Measurements from ENCODE around the gene KIAA1614.

The KIAA1614 gene

GRCh38 chr1:180951836-180952656, 39.3 kb downstream of the KIAA1614 start:
- ATAC-seq, result no peak
- TF ChIP-seq, protein P1, sequence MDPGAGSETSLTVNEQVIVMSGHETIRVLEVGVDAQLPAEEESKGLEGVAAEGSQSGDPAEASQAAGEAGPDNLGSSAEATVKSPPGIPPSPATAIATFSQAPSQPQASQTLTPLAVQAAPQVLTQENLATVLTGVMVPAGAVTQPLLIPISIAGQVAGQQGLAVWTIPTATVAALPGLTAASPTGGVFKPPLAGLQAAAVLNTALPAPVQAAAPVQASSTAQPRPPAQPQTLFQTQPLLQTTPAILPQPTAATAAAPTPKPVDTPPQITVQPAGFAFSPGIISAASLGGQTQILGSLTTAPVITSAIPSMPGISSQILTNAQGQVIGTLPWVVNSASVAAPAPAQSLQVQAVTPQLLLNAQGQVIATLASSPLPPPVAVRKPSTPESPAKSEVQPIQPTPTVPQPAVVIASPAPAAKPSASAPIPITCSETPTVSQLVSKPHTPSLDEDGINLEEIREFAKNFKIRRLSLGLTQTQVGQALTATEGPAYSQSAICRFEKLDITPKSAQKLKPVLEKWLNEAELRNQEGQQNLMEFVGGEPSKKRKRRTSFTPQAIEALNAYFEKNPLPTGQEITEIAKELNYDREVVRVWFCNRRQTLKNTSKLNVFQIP (CRISPR knock-in tag; IDR thresholded peaks at IDR 0.05; ENCODE audit: borderline replicate concordance, low read depth), result no peak
- no peak for TF ChIP-seq ISL1 (CRISPR knock-in tag; IDR thresholded peaks at IDR 0.05)
- TF ChIP-seq TCF4 (CRISPR knock-in tag; IDR thresholded peaks at IDR 0.05; ENCODE audit: borderline replicate concordance), result no peak
- no peak for TF ChIP-seq ARNTL (CRISPR knock-in tag; IDR thresholded peaks at IDR 0.05; ENCODE audit: borderline replicate concordance, low read depth)
- no peak for TF ChIP-seq ZFP30 (CRISPR knock-in tag; IDR thresholded peaks at IDR 0.05)
- TF ChIP-seq PPARA (CRISPR knock-in tag; IDR thresholded peaks at IDR 0.05; ENCODE audit: borderline replicate concordance), result no peak
- TF ChIP-seq BACH2 (CRISPR knock-in tag; IDR thresholded peaks at IDR 0.05; ENCODE audit: borderline replicate concordance), result no peak
- TF ChIP-seq SNAI2 (CRISPR knock-in tag; IDR thresholded peaks at IDR 0.05), result no peak
- TF ChIP-seq OSR1 (CRISPR knock-in tag; IDR thresholded peaks at IDR 0.05), result no peak
- no peak for TF ChIP-seq GLIS3 (CRISPR knock-in tag; IDR thresholded peaks at IDR 0.05)
- no peak for TF ChIP-seq CSRNP3 (CRISPR knock-in tag; IDR thresholded peaks at IDR 0.05)

- TF ChIP-seq BACH2 (CRISPR knock-in tag; IDR thresholded peaks at IDR 0.05; ENCODE audit: borderline replicate concordance) (no peak), GLIS3 (CRISPR knock-in tag; IDR thresholded peaks at IDR 0.05) (no peak), ARNTL (CRISPR knock-in tag; IDR thresholded peaks at IDR 0.05; ENCODE audit: borderline replicate concordance, low read depth) (no peak), PPARA (CRISPR knock-in tag; IDR thresholded peaks at IDR 0.05; ENCODE audit: borderline replicate concordance) (no peak), ZFP30 (CRISPR knock-in tag; IDR thresholded peaks at IDR 0.05) (no peak), ZC3H10 (CRISPR knock-in tag; IDR thresholded peaks at IDR 0.05) (no peak), RARB (CRISPR knock-in tag; IDR thresholded peaks at IDR 0.05) (no peak), ZNF565 (CRISPR knock-in tag; conservative IDR thresholded peaks at IDR 0.05; ENCODE audit: low read depth) (no peak), ZFP3 (CRISPR knock-in tag; IDR thresholded peaks at IDR 0.05) (no peak), TCF4 (CRISPR knock-in tag; IDR thresholded peaks at IDR 0.05; ENCODE audit: borderline replicate concordance) (no peak), ZNF8 (CRISPR knock-in tag; IDR thresholded peaks at IDR 0.05) (no peak), CSDC2 (CRISPR knock-in tag; IDR thresholded peaks at IDR 0.05) (no peak), TOX (CRISPR knock-in tag; IDR thresholded peaks at IDR 0.05; ENCODE audit: borderline replicate concordance) (no peak), ESRRG (CRISPR knock-in tag; IDR thresholded peaks at IDR 0.05) (no peak), SNAI2 (CRISPR knock-in tag; IDR thresholded peaks at IDR 0.05) (no peak), OSR1 (CRISPR knock-in tag; IDR thresholded peaks at IDR 0.05) (no peak), ZNF70 (CRISPR knock-in tag; IDR thresholded peaks at IDR 0.05) (no peak)
- TF ChIP-seq, protein P2, sequence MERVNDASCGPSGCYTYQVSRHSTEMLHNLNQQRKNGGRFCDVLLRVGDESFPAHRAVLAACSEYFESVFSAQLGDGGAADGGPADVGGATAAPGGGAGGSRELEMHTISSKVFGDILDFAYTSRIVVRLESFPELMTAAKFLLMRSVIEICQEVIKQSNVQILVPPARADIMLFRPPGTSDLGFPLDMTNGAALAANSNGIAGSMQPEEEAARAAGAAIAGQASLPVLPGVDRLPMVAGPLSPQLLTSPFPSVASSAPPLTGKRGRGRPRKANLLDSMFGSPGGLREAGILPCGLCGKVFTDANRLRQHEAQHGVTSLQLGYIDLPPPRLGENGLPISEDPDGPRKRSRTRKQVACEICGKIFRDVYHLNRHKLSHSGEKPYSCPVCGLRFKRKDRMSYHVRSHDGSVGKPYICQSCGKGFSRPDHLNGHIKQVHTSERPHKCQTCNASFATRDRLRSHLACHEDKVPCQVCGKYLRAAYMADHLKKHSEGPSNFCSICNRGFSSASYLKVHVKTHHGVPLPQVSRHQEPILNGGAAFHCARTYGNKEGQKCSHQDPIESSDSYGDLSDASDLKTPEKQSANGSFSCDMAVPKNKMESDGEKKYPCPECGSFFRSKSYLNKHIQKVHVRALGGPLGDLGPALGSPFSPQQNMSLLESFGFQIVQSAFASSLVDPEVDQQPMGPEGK (CRISPR knock-in tag; IDR thresholded peaks at IDR 0.05; ENCODE audit: borderline replicate concordance), result no peak
- TF ChIP-seq, protein P1 (CRISPR knock-in tag; IDR thresholded peaks at IDR 0.05; ENCODE audit: borderline replicate concordance, low read depth), result no peak
- no peak for ATAC-seq
Observed at GRCh38 chr1:180952657-180953013, 39.9 kb downstream of the KIAA1614 start.

DNA sequence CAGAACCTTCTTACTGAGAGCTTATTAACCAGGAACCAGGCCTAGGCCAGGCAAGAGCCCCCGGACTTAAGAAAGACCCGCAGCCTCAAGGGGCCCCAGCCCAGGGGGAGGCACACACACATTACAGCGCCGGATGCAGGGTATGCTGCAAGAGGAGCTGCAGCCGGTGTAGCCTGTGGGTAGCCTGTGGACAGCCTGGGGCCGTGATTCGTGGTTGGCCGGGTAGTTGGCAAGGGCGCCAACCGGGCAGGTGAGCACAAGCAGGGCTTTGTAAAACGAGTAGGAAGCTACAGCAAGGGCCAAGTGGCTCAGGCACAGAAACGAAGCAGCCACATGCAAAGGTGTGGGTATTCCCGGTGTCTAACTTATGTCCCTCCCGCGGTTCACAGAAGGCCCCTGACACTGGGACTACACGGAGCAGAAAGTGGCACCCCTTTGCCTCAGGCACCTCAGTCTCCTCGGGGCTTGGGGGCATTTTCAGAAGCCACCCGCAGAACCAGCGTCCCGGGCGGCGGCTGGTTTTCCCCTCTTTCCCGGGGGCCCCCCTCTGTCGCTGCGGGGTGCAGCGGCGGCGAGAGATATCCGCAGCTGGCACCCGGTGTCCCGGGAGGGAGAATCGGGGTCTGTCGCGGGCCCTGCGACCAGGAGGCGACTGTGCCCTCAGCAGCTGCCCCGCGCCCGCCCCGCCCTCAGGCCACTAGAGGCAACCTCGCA, 40.8 kb downstream of the KIAA1614 start:
- ATAC-seq, result no peak; the same call in 2 of the 3 replicates
- TF ChIP-seq ARNTL (CRISPR knock-in tag; IDR thresholded peaks at IDR 0.05; ENCODE audit: borderline replicate concordance, low read depth) (no peak), ZNF565 (CRISPR knock-in tag; conservative IDR thresholded peaks at IDR 0.05; ENCODE audit: low read depth) (no peak), ZNF8 (CRISPR knock-in tag; IDR thresholded peaks at IDR 0.05) (no peak), OSR1 (CRISPR knock-in tag; IDR thresholded peaks at IDR 0.05) (no peak), SNAI2 (CRISPR knock-in tag; IDR thresholded peaks at IDR 0.05) (no peak), ZNF70 (CRISPR knock-in tag; IDR thresholded peaks at IDR 0.05) (no peak), ISL1 (CRISPR knock-in tag; IDR thresholded peaks at IDR 0.05) (no peak), TCF4 (CRISPR knock-in tag; IDR thresholded peaks at IDR 0.05; ENCODE audit: borderline replicate concordance) (no peak), RARB (CRISPR knock-in tag; IDR thresholded peaks at IDR 0.05) (no peak), ZC3H10 (CRISPR knock-in tag; IDR thresholded peaks at IDR 0.05) (no peak), CSRNP3 (CRISPR knock-in tag; IDR thresholded peaks at IDR 0.05) (no peak)
- TF ChIP-seq, protein P2 (CRISPR knock-in tag; IDR thresholded peaks at IDR 0.05; ENCODE audit: borderline replicate concordance), result no peak
- TF ChIP-seq, protein P1 (CRISPR knock-in tag; IDR thresholded peaks at IDR 0.05; ENCODE audit: borderline replicate concordance, low read depth), result no peak

All from SK-N-SH treated with all-trans-retinoic acid at 6 μM for 48 hours (cell line).